Articular chondrocyte of knee joint (primary cell): ENCODE results near the gene TTC39C. TPM values are rescaled to one million over a fixed set of nuclear protein-coding genes. Genes with fewer than 3 reads are reported as not detected.

ENCODE experiments used
- small RNA-seq: library from RNA; depleted of rRNA; stranded (forward); fragments of <200 nt; gene quantifications from one replicate; pipeline ENCODE3, GENCODE V24; 2012
- total RNA-seq: library from RNA; depleted of rRNA; stranded (reverse); fragments of >200 nt; gene quantifications from 2 replicates; pipeline ENCODE4 v1.2.3, GENCODE V29; 2012

TTC39C gene
- 29.0 and 31.5 TPM in 2 replicates for total RNA-seq

GRCh38 chr18:24014062-24014985, at the start of gene TTC39C:
Gene TTC39C (plus strand): TSS chr18:24014754. CDS start chr18:24014872, 118 bp downstream.

GRCh38 chr18:24138789-24139616, 124.4 kb downstream of the TTC39C start, which contains the start of gene CABYR:
Gene CABYR (plus strand): TSS chr18:24139062. CDS start chr18:24143115, 4,053 bp downstream.

Small RNA genes within 50 kb of the gene (small RNA-seq; reads per million reads assigned to genes)
- gene RF00017 (not detected), gene RNA5SP452 (not detected), gene RNU5A-6P (not detected)

Other genes starting within 250 kb of the TTC39C start
- 4.8 and 4.9 TPM in 2 replicates for gene CABYR, start 124.3 kb downstream of the TTC39C start, total RNA-seq